Measurements from ENCODE around the gene NCAM1.
"Not testable (repeated sequence)": the region's sequence is repeated elsewhere in the genome, so short reads cannot be mapped to it uniquely, and the experiment has no call there.

Gene NCAM1

GRCh38 chr11:112961146-112961668, at the start of gene NCAM1:
Gene NCAM1 (plus strand): TSS chr11:112961420.
- Histone ChIP-seq H3K4me2 (ENCODE audit: low read depth, low read length) (peak within 1 kb of the TSS; percentile 97), H3K79me2 (ENCODE audit: low read length) (no peaks in the 10 kb centered on the region), H3K4me1 (ENCODE audit: low read length) (no peaks in the 10 kb centered on the region), H3K9me2 (replicated peaks; ENCODE audit: insufficient read depth, low read length) (no peaks in the 10 kb centered on the region), H3K27me3 (replicated peaks; ENCODE audit: insufficient read depth, low read length) (0 out of 2 replicates have a peak, but pooled peaks cover 5% of the 10 kb centered on the region), H4K20me1 (ENCODE audit: insufficient read depth, low read length) (no peaks in the 10 kb centered on the region), H2AFZ (ENCODE audit: low read length) (peak within 1 kb of the TSS; percentile 79), H3K27ac (ENCODE audit: low read length) (no peak within 1 kb of the TSS), H3K9ac (ENCODE audit: low read length) (no peak within 1 kb of the TSS), H3K36me3 (replicated peaks; ENCODE audit: insufficient read depth, low read length) (no peaks in the 10 kb centered on the region), H3K9me3 (replicated peaks; ENCODE audit: insufficient read depth, low read length) (no peaks in the 10 kb centered on the region), H3F3A (ENCODE audit: insufficient read depth, low read length) (no peaks in the 10 kb centered on the region), H3K4me3 (ENCODE audit: low read length) (peak within 1 kb of the TSS; percentile 76)
- TF ChIP-seq EZH2 (optimal IDR thresholded peaks at IDR 0.05; ENCODE audit: low read depth, low read length) (no peak), CTCF (IDR thresholded peaks at IDR 0.05; ENCODE audit: low read length) (no peak), EZH2phosphoT487 (IDR thresholded peaks at IDR 0.05; ENCODE audit: low read length) (no peak)
- peak; percentile 62 for DNase-seq

GRCh38 chr11:112922606-112923005, 38.6 kb upstream of the NCAM1 start:
- Histone ChIP-seq H3K4me1 (ENCODE audit: low read length) (no peaks in the 10 kb centered on the region), H3K9ac (ENCODE audit: low read length) (no peak overlapping the region), H3K4me2 (ENCODE audit: low read depth, low read length) (no peak overlapping the region), H3K4me3 (ENCODE audit: low read length) (no peak overlapping the region), H4K20me1 (ENCODE audit: insufficient read depth, low read length) (no peaks in the 10 kb centered on the region), H3K36me3 (replicated peaks; ENCODE audit: insufficient read depth, low read length) (no peaks in the 10 kb centered on the region), H3K79me2 (ENCODE audit: low read length) (no peaks in the 10 kb centered on the region), H3K9me2 (replicated peaks; ENCODE audit: insufficient read depth, low read length) (no peaks in the 10 kb centered on the region), H3F3A (ENCODE audit: insufficient read depth, low read length) (no peaks in the 10 kb centered on the region), H3K27me3 (replicated peaks; ENCODE audit: insufficient read depth, low read length) (no peaks in the 10 kb centered on the region), H3K27ac (ENCODE audit: low read length) (no peak overlapping the region), H2AFZ (ENCODE audit: low read length) (no peak overlapping the region), H3K9me3 (replicated peaks; ENCODE audit: insufficient read depth, low read length) (no peaks in the 10 kb centered on the region)
- DNase-seq = no peak
- TF ChIP-seq EZH2phosphoT487 (IDR thresholded peaks at IDR 0.05; ENCODE audit: low read length) = no peak
- TF ChIP-seq CTCF (IDR thresholded peaks at IDR 0.05; ENCODE audit: low read length) = no peak
- no peak for TF ChIP-seq EZH2 (optimal IDR thresholded peaks at IDR 0.05; ENCODE audit: low read depth, low read length)

GRCh38 chr11:112924836-112925235, 36.4 kb upstream of the NCAM1 start:
- not testable (repeated sequence) for H3K4me2 ChIP-seq (ENCODE audit: low read depth, low read length); H3K9ac ChIP-seq (ENCODE audit: low read length); H3K27ac ChIP-seq (ENCODE audit: low read length); DNase-seq; H3K79me2 ChIP-seq (ENCODE audit: low read length); H3K9me3 ChIP-seq (replicated peaks; ENCODE audit: insufficient read depth, low read length); H3F3A ChIP-seq (ENCODE audit: insufficient read depth, low read length); H3K9me2 ChIP-seq (replicated peaks; ENCODE audit: insufficient read depth, low read length); H2AFZ ChIP-seq (ENCODE audit: low read length); H3K4me1 ChIP-seq (ENCODE audit: low read length); H3K27me3 ChIP-seq (replicated peaks; ENCODE audit: insufficient read depth, low read length); H4K20me1 ChIP-seq (ENCODE audit: insufficient read depth, low read length); H3K4me3 ChIP-seq (ENCODE audit: low read length); H3K36me3 ChIP-seq (replicated peaks; ENCODE audit: insufficient read depth, low read length)

GRCh38 chr11:112925516-112926310, 35.5 kb upstream of the NCAM1 start:
- Histone ChIP-seq H3F3A (ENCODE audit: insufficient read depth, low read length) (no peaks in the 10 kb centered on the region), H3K36me3 (replicated peaks; ENCODE audit: insufficient read depth, low read length) (no peaks in the 10 kb centered on the region), H3K4me2 (ENCODE audit: low read depth, low read length) (no peak overlapping the region), H3K4me3 (ENCODE audit: low read length) (no peak overlapping the region), H3K79me2 (ENCODE audit: low read length) (no peaks in the 10 kb centered on the region), H3K4me1 (ENCODE audit: low read length) (no peaks in the 10 kb centered on the region), H3K9me2 (replicated peaks; ENCODE audit: insufficient read depth, low read length) (no peaks in the 10 kb centered on the region), H4K20me1 (ENCODE audit: insufficient read depth, low read length) (no peaks in the 10 kb centered on the region), H2AFZ (ENCODE audit: low read length) (no peak overlapping the region), H3K27me3 (replicated peaks; ENCODE audit: insufficient read depth, low read length) (no peaks in the 10 kb centered on the region), H3K27ac (ENCODE audit: low read length) (no peak overlapping the region), H3K9me3 (replicated peaks; ENCODE audit: insufficient read depth, low read length) (no peaks in the 10 kb centered on the region), H3K9ac (ENCODE audit: low read length) (no peak overlapping the region)
- no peak for TF ChIP-seq EZH2phosphoT487 (IDR thresholded peaks at IDR 0.05; ENCODE audit: low read length)
- no peak for TF ChIP-seq EZH2 (optimal IDR thresholded peaks at IDR 0.05; ENCODE audit: low read depth, low read length)
- no peak for TF ChIP-seq CTCF (IDR thresholded peaks at IDR 0.05; ENCODE audit: low read length)
- DNase-seq = no peak
